Pancreas (tissue), 10 donors: ENCODE data around the gene MYL3. TPM values are rescaled to one million over a fixed set of nuclear protein-coding genes. Genes with fewer than 3 reads are reported as not detected.
"Not testable (repeated sequence)": the region's sequence is repeated elsewhere in the genome, so short reads cannot be mapped to it uniquely, and the experiment has no call there.

Experiments
- ATAC-seq, 4 donors: fragments of 200-7000 bp; cut with Tn5 transposase; one replicate each; pipeline versions ENCODE4 v1.8.0 to v1.9.1; 2020; ENCODE audit warnings: mild to moderate bottlenecking in 4 of 4, moderate library complexity in 4 of 4
- DNase-seq, 6 donors: peaks; one replicate each; pipeline ENCODE4 v3.0.0-alpha.2; 2020
- FAIRE-seq: peaks from 2 replicates; lab custom pipeline; 2012; peaks lifted over from hg19 to GRCh38; lab: Jason Lieb, UNC
- H3K27ac ChIP-seq, 4 donors: fragments of 200-600 bp; sonication (generic); 1 replicate in 3 of 4; 2 replicates in 1 of 4; pipeline versions ENCODE4 v1.5.0 to v1.8.0; 2020
- H3K27me3 ChIP-seq, 4 donors: fragments of 200-600 bp; one replicate each; pipeline ENCODE4 v1.8.0; 2021
- H3K36me3 ChIP-seq, 3 donors: fragments of 200-600 bp; sonication (generic) in 1 of 3; one replicate each; pipeline versions ENCODE4 v1.5.0 to v1.8.0; 2020 to 2021
- H3K4me1 ChIP-seq, 3 donors: fragments of 200-600 bp; one replicate each; pipeline ENCODE4 v1.8.0; 2021
- H3K4me3 ChIP-seq, 4 donors: fragments of 200-600 bp; sonication (generic) in 2 of 4; one replicate each; pipeline versions ENCODE4 v1.5.0 to v1.8.0; 2020 to 2021
- H3K9me3 ChIP-seq, 4 donors: fragments of 200-600 bp; one replicate each; pipeline ENCODE4 v1.8.0; 2021
- WGBS, 2 donors: extraction: QIAGEN DNeasy Blood & Tissue Kit; methylation state at CpG; one replicate each; pipeline ENCODE4 v1.1.7; 2013; 5-methylcytosine and 5-hydroxymethylcytosine counted together
- intact Hi-C, 3 donors: fragments of 100-400 bp; cut with DNase I; formaldehyde crosslinking; loops; one replicate each; pipeline versions ENCODE4 v1.11.1 to v1.14.2; 2022
- polyA plus RNA-seq, 2 donors: library from polyadenylated mRNA; stranded (reverse); fragments of 200-250 nt; gene quantifications; one replicate each; pipeline ENCODE4 v1.2.3, GENCODE V29; 2013
- total RNA-seq, 6 donors: library from RNA; stranded (reverse); fragmentation: NEBNext Ultra II Directional in 4 of 6; extraction: Animal tissue kit (Norgen Biotek cat#: 25700) in 4 of 6; gene quantifications; one replicate each; pipeline versions ENCODE4 v1.2.1 to v1.2.4, GENCODE V29; 2021 to 2023
- TF ChIP-seq, protein P1 (sequence below), 4 donors: fragments of 200-600 bp; sonication (generic) in 3 of 4; IDR thresholded peaks; one replicate each; pipeline versions ENCODE4 v1.5.0 to v1.8.0; 2021; ENCODE audit warnings: antibody characterized with exemption in 4 of 4
- donor health status: healthy with polysubstance abuse.
- donor health status: DM: no; HTN: no; CAD: no; lungs with moderate emphysema.
- donor health status: DM: no; HTN: no; CAD: no.
- donor health status: control.
- donor health status: control.
- donor health status: Bipolar disorder and iron deficiency.
- donor health status: DM: yes; HTN: yes; CAD: no.
- donor health status: DM: no; HTN: no; CAD: no.
- donor health status: DM: no; HTN: no; CAD: no.
- donor health status: DM: yes; HTN: yes; CAD: no.

MYL3 gene
- total and polyA plus RNA-seq, 8 donors, result 0.26 to 2.5 (median 0.71) TPM; not detected in 2

- intact Hi-C loops, result no loop called here
- DNase-seq, result no peak
- TF ChIP-seq, protein P1, sequence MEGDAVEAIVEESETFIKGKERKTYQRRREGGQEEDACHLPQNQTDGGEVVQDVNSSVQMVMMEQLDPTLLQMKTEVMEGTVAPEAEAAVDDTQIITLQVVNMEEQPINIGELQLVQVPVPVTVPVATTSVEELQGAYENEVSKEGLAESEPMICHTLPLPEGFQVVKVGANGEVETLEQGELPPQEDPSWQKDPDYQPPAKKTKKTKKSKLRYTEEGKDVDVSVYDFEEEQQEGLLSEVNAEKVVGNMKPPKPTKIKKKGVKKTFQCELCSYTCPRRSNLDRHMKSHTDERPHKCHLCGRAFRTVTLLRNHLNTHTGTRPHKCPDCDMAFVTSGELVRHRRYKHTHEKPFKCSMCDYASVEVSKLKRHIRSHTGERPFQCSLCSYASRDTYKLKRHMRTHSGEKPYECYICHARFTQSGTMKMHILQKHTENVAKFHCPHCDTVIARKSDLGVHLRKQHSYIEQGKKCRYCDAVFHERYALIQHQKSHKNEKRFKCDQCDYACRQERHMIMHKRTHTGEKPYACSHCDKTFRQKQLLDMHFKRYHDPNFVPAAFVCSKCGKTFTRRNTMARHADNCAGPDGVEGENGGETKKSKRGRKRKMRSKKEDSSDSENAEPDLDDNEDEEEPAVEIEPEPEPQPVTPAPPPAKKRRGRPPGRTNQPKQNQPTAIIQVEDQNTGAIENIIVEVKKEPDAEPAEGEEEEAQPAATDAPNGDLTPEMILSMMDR (IDR thresholded peaks at IDR 0.05), result no peak
- Histone ChIP-seq H3K4me1 (no peaks in the 10 kb centered on the region), H3K27ac (no peak overlapping the region), H3K9me3 (no peaks in the 10 kb centered on the region), H3K27me3 (no peaks in the 10 kb centered on the region), H3K4me3 (no peak overlapping the region), H3K36me3 (no peaks in the 10 kb centered on the region)
- no peak for ATAC-seq
- no peak for FAIRE-seq
- 70 to 88% methylated on average over 1 of the region's 1 CpG for WGBS, 2 donors
Observed at GRCh38 chr3:46821553-46821952, 41.7 kb downstream of the MYL3 start.

DNA sequence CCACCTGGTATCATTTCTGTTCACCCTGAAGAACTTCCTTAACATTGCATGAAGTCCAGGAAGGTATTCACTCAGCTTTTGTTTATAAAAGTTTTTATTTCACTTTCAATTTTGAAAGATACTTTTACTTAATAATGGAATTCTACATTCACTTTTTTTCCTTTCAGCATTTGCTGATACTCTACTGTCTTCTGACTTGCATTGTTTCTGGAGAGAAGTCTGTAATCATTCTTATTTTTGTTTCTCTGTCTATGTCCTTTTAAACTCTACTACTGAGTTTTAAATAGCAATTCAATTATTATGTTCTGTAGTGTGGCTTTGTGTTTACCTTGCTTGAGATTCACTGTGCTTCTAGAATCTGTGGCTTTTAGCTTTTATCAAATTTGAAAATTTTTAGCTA, 42.4 kb downstream of the MYL3 start:
- DNase-seq (no peak), FAIRE-seq (no peak), ATAC-seq (no peak)
- H3K4me3 ChIP-seq, result no peak overlapping the region
- H3K9me3 ChIP-seq, result no peaks in the 10 kb centered on the region
- TF ChIP-seq, protein P1 (IDR thresholded peaks at IDR 0.05), result no peak
- H3K36me3 ChIP-seq, result no peaks in the 10 kb centered on the region
- no peaks in the 10 kb centered on the region for H3K4me1 ChIP-seq
- H3K27me3 ChIP-seq, result no peaks in the 10 kb centered on the region
- no peak overlapping the region for H3K27ac ChIP-seq
- intact Hi-C loops, result no loop called here

- H3K4me1 ChIP-seq, result no peaks in the 10 kb centered on the region
- H3K27ac ChIP-seq, result peak overlapping the region; percentile 46 to 66 (median 63)
- ATAC-seq, result peak; percentile 97 to 99 (median 97)
- DNase-seq, result peak; percentile 77 to 91 (median 86)
- no peaks in the 10 kb centered on the region for H3K9me3 ChIP-seq
- intact Hi-C loops, result no loop called here
- FAIRE-seq, result no peak
- peak overlapping the region; percentile 24 to 72 (median 50) for H3K4me3 ChIP-seq
- no peaks in the 10 kb centered on the region for H3K27me3 ChIP-seq
- WGBS, 2 donors, result 2 to 4% methylated on average over 45 to 46 of the region's 46 CpGs
- TF ChIP-seq, protein P1 (IDR thresholded peaks at IDR 0.05), result no peak
- no peaks in the 10 kb centered on the region for H3K36me3 ChIP-seq
Observed at GRCh38 chr3:46812237-46812791, 50.9 kb downstream of the MYL3 start.

- intact Hi-C loops, result no loop called here
- 10 to 21% methylated on average over 15 of the region's 15 CpGs for WGBS, 2 donors
- no peaks in the 10 kb centered on the region for H3K36me3 ChIP-seq
- peak; percentile 62 to 84 (median 70) for DNase-seq
- FAIRE-seq, result no peak
- no peaks in the 10 kb centered on the region for H3K4me1 ChIP-seq
- no peaks in the 10 kb centered on the region for H3K27me3 ChIP-seq
- peak overlapping the region; percentile 46 to 66 (median 63) for H3K27ac ChIP-seq
- ATAC-seq, result peak; percentile 82 to 87 (median 86)
- no peaks in the 10 kb centered on the region for H3K9me3 ChIP-seq
- TF ChIP-seq, protein P1 (IDR thresholded peaks at IDR 0.05), result no peak
- peak overlapping the region; percentile 24 to 72 (median 50) for H3K4me3 ChIP-seq
Observed at GRCh38 chr3:46811615-46812236, 51.5 kb downstream of the MYL3 start.

- peak in 1 of 6 donors; percentile 17 for DNase-seq
- H3K4me3 ChIP-seq, ATAC-seq, intact Hi-C loops, H3K36me3 ChIP-seq, H3K27ac ChIP-seq, FAIRE-seq, H3K4me1 ChIP-seq, H3K27me3 ChIP-seq, H3K9me3 ChIP-seq: not testable (repeated sequence)
- 76 to 78% methylated on average over 6 of the region's 6 CpGs for WGBS, 2 donors
Observed at GRCh38 chr3:46808766-46809165, 54.5 kb downstream of the MYL3 start.

Other genes starting within 250 kb of the MYL3 start
- gene ALS2CL, start 169.8 kb downstream of the MYL3 start, total RNA-seq, result 10 to 100 TPM in 3 of 6 donors, 1 to 10 TPM in 3; 7.8 to 21.2 (median 9.7) TPM
- gene ALS2CL, start 169.8 kb downstream of the MYL3 start, polyA plus RNA-seq, result 10 to 100 TPM; 44.8 to 61.1 TPM
- under 1 TPM in 5 of 6 donors, not detected in 1; 0.08 to 0.31 (median 0.13) TPM for gene TMIE, start 162.1 kb downstream of the MYL3 start, total RNA-seq
- gene TMIE, start 162.1 kb downstream of the MYL3 start, polyA plus RNA-seq, result under 1 TPM; 0.42 to 0.52 TPM
- gene PRSS50, start 145.6 kb downstream of the MYL3 start, total RNA-seq, result 1 to 10 TPM in 1 of 6 donors, under 1 TPM in 5; 0.28 to 1.0 (median 0.38) TPM
- 1 to 10 TPM in 1 of 2 donors, under 1 TPM in 1; 0.87 to 2.2 TPM for gene PRSS50, start 145.6 kb downstream of the MYL3 start, polyA plus RNA-seq
- 1 to 10 TPM in 4 of 6 donors, under 1 TPM in 2; 0.49 to 2.9 (median 1.3) TPM for gene PTH1R, start 14.3 kb upstream of the MYL3 start, total RNA-seq
- gene PTH1R, start 14.3 kb upstream of the MYL3 start, polyA plus RNA-seq, result 10 to 100 TPM; 32.0 to 34.8 TPM
- gene CCDC12, start 113.3 kb upstream of the MYL3 start, total RNA-seq, result 10 to 100 TPM; 20.7 to 30.4 (median 22.4) TPM
- gene CCDC12, start 113.3 kb upstream of the MYL3 start, polyA plus RNA-seq, result 10 to 100 TPM; 64.9 to 82.8 TPM
- 10 to 100 TPM; 30.6 to 67.4 (median 37.1) TPM for gene NBEAL2, start 116.2 kb upstream of the MYL3 start, total RNA-seq
- 100 to 1,000 TPM; 231 to 265 TPM for gene NBEAL2, start 116.2 kb upstream of the MYL3 start, polyA plus RNA-seq